PC-9 (cell line): ENCODE data around the gene CLEC16A. TPM values are rescaled to one million over a fixed set of nuclear protein-coding genes. Genes with fewer than 3 reads are reported as not detected.
A peak's percentile ranks its signal among the peaks of the same experiment; 100 is the strongest.

Experiments used
- BruUV-seq: library from RNA; stranded (reverse); fragments of 400-500 nt; replicated peaks from 2 replicates; lab custom pipeline; 2021; lab: Mats Ljungman, UMichigan
- CTCF ChIA-PET: fragments of 300-600 bp; sonication (Branson Sonifier 250); formaldehyde crosslinking; loops from one replicate; lab custom pipeline; 2022; ENCODE audit warnings: antibody characterized with exemption; lab: Charles Lee
- POLR2A ChIA-PET: fragments of 300-600 bp; sonication (Branson Sonifier 250); formaldehyde crosslinking; loops from one replicate; lab custom pipeline; 2022; ENCODE audit warnings: antibody characterized with exemption; ENCODE audit not compliant: unreplicated experiment; lab: Charles Lee
- DNase-seq, 2 experiments: peaks; one replicate each; pipeline versions ENCODE4 v3.0.0 to v3.0.0-alpha.2; 2015 to 2022; ENCODE audit warnings: mixed read lengths in 1 of 2
- H2AFZ ChIP-seq: fragments of 200-600 bp; sonication (generic); 2 replicates; pipeline ENCODE4 v1.8.1; 2017; ENCODE audit warnings: antibody characterized with exemption
- H3F3A ChIP-seq: fragments of 200-600 bp; sonication (generic); 2 replicates; pipeline ENCODE4 v1.8.1; 2017; ENCODE audit warnings: antibody characterized with exemption, mild to moderate bottlenecking, low read depth; ENCODE audit not compliant: insufficient read depth
- H3K27ac ChIP-seq: fragments of 200-600 bp; sonication (generic); 2 replicates; pipeline ENCODE4 v1.6.1; 2016; ENCODE audit warnings: mixed run types
- H3K27me3 ChIP-seq: fragments of 200-600 bp; sonication (generic); 2 replicates; pipeline ENCODE4 v1.6.1; 2016; ENCODE audit warnings: low read depth, mixed run types; ENCODE audit not compliant: insufficient read depth
- H3K36me3 ChIP-seq: fragments of 200-600 bp; sonication (generic); 2 replicates; pipeline ENCODE4 v1.6.1; 2016; ENCODE audit warnings: low read depth, mixed run types
- H3K4me1 ChIP-seq: fragments of 200-600 bp; sonication (generic); replicated peaks from 2 replicates; pipeline ENCODE4 v1.6.1; 2016; ENCODE audit warnings: mixed run types; ENCODE audit not compliant: insufficient read depth
- H3K4me2 ChIP-seq: fragments of 200-600 bp; sonication (generic); 2 replicates; pipeline ENCODE4 v1.6.1; 2017; ENCODE audit warnings: mixed run types
- H3K4me3 ChIP-seq: fragments of 200-600 bp; sonication (generic); 2 replicates; pipeline ENCODE4 v1.6.1; 2016; ENCODE audit warnings: mixed run types
- H3K79me2 ChIP-seq: fragments of 200-600 bp; sonication (generic); 2 replicates; pipeline ENCODE4 v1.6.1; 2017; ENCODE audit warnings: low read depth, mixed run types
- H3K9me2 ChIP-seq: fragments of 200-600 bp; sonication (generic); 2 replicates; pipeline ENCODE4 v1.8.1; 2017; ENCODE audit warnings: mild to moderate bottlenecking; ENCODE audit not compliant: insufficient read depth
- H3K9me3 ChIP-seq: fragments of 200-600 bp; sonication (generic); 2 replicates; pipeline ENCODE4 v1.8.1; 2016; ENCODE audit warnings: low read depth; ENCODE audit not compliant: insufficient read depth
- H4K20me1 ChIP-seq: fragments of 200-600 bp; sonication (generic); 2 replicates; pipeline ENCODE4 v1.8.1; 2017; ENCODE audit not compliant: insufficient read depth
- EZH2 ChIP-seq: fragments of 200-600 bp; sonication (generic); IDR thresholded peaks from 2 replicates; pipeline ENCODE4 v1.8.0; 2017; ENCODE audit warnings: antibody characterized with exemption, low read depth
- intact Hi-C: fragments of 100-400 bp; cut with micrococcal nuclease; formaldehyde crosslinking; loops from one replicate; pipeline ENCODE4 v1.10.0; 2022; ENCODE audit not compliant: unreplicated experiment
- total RNA-seq: library from RNA; stranded (reverse); gene quantifications from 2 replicates; pipeline ENCODE4 v1.2.3, GENCODE V29; 2021
- TF ChIP-seq, protein P1 (sequence below): fragments of 200-600 bp; sonication (generic); conservative IDR thresholded peaks from 2 replicates; pipeline ENCODE4 v1.6.1; 2017; ENCODE audit warnings: mixed run types, antibody characterized with exemption, mild to moderate bottlenecking, moderate library complexity

The CLEC16A gene
- total RNA-seq, 1 experiment from 2014 or later = 34.9 TPM

DNA sequence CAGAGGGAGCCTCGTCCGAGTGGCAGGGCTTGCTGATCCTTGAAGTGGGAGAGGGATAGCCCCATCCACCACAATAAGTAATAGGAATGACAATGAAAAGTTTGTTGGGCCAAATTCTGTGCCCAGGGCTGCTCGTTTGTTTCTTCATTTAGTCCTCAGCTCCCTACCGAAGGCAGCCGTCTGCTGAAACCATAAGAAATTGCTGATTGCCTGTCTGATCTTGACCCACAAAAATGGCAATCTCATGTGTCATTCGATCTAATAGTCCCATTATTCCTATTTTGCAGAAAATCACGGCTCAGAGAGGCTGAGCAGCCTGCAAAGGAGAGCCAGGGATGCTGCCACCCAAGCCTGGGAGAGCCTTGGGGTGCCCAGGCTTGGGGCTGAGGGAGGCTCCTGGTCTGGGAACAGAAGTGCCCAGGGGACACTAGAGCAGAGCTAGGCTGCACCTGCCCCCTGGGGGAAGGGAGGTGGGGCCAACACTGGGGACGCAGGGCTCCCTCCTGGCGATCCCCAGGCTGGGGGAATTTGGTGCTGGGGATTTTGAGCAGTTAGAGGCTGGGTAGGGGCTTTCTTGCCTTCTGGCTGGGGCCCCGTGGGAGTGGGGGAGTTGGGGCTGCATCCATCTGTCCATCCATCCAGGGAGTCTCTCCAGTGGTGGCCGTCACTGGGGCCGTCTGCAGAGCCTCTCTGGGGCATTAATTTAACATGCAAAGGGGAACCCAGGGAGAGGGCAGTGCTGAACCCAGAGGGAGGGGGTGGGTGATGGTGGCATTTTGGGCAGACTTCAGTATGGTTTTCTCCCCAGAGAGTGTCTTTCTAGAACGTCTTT, 258.1 kb downstream of the CLEC16A start:
- H3K79me2 ChIP-seq = no peaks in the 10 kb centered on the region
- peak overlapping the region; percentile 75 for H3K27ac ChIP-seq
- BruUV-seq = TSS peak; percentile 81
- CTCF ChIA-PET = interaction anchor here (0.6 to 0.9 kb wide), 3 partner anchors 11 to 219 kb away, joined by 3 to 4 read pairs (median 3); no protein-coding TSS in a partner anchor
- peak in 1 of 2 experiments; percentile 68 for DNase-seq
- intact Hi-C loops = loop anchor here (1.0 to 5.0 kb wide), 2 partner anchors 70 to 164 kb away; no protein-coding TSS in a partner anchor
- peak overlapping the region; percentile 28; the same call in 1 of the 2 replicates for H3K4me3 ChIP-seq
- H3K36me3 ChIP-seq = no peaks in the 10 kb centered on the region
- POLR2A ChIA-PET = no interaction called here
- no peaks in the 10 kb centered on the region for H3K9me3 ChIP-seq
- H3K4me1 ChIP-seq = peaks cover 37% of the 10 kb centered on the region
- H4K20me1 ChIP-seq = no peaks in the 10 kb centered on the region
- peaks cover 25% of the 10 kb centered on the region for H3F3A ChIP-seq
- peak overlapping the region; percentile 1; the same call in 1 of the 2 replicates for H2AFZ ChIP-seq
- no peaks in the 10 kb centered on the region for H3K27me3 ChIP-seq
- H3K4me2 ChIP-seq = peak overlapping the region; percentile 68
- no peak for TF ChIP-seq EZH2
- TF ChIP-seq, protein P1, sequence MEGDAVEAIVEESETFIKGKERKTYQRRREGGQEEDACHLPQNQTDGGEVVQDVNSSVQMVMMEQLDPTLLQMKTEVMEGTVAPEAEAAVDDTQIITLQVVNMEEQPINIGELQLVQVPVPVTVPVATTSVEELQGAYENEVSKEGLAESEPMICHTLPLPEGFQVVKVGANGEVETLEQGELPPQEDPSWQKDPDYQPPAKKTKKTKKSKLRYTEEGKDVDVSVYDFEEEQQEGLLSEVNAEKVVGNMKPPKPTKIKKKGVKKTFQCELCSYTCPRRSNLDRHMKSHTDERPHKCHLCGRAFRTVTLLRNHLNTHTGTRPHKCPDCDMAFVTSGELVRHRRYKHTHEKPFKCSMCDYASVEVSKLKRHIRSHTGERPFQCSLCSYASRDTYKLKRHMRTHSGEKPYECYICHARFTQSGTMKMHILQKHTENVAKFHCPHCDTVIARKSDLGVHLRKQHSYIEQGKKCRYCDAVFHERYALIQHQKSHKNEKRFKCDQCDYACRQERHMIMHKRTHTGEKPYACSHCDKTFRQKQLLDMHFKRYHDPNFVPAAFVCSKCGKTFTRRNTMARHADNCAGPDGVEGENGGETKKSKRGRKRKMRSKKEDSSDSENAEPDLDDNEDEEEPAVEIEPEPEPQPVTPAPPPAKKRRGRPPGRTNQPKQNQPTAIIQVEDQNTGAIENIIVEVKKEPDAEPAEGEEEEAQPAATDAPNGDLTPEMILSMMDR = no peak
- H3K9me2 ChIP-seq = no peaks in the 10 kb centered on the region

DNA sequence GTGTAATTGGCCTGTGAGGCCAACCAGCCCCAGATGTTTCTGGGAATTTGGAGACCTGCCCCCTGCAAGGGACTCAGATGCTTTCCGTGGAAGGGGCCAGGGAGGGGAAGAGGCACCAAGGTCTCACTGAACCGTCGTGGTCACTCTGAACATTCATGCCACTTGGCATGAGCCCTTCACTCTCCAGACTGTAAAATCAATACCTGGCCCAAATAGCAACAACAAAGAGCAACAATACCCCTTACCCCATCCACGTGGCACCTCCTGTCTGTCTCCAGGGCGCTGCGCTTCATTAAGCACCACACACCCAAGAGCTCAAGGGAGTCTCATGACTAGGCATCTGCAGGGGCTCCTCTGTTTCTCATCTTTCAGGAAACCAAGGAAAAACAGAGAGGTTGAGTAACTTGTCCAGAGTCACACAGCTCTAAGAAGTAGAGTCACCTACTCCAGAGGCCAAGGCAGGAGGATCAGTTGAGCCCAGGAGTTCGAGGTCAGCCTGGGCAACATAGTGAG, 258.8 kb downstream of the CLEC16A start:
- no peaks in the 10 kb centered on the region for H3K79me2 ChIP-seq
- no peak overlapping the region for H3K4me3 ChIP-seq
- no peaks in the 10 kb centered on the region for H3K27me3 ChIP-seq
- peak overlapping the region; percentile 68 for H3K4me2 ChIP-seq
- intact Hi-C loops = loop anchor here (5.0 kb wide), 1 partner anchor 71 kb away; no protein-coding TSS in a partner anchor
- peaks cover 3% of the 10 kb centered on the region; the same call in 1 of the 2 replicates for H3K9me3 ChIP-seq
- peak in 1 of 2 experiments; percentile 38 for DNase-seq
- peaks cover 25% of the 10 kb centered on the region for H3F3A ChIP-seq
- peak overlapping the region; percentile 75; the same call in 1 of the 2 replicates for H3K27ac ChIP-seq
- no peak overlapping the region for H2AFZ ChIP-seq
- H4K20me1 ChIP-seq = no peaks in the 10 kb centered on the region
- H3K4me1 ChIP-seq = peaks cover 37% of the 10 kb centered on the region
- POLR2A ChIA-PET = interaction anchor here (0.7 kb wide), 1 partner anchor 131 kb away, joined by 3 read pairs; no protein-coding TSS in a partner anchor
- H3K9me2 ChIP-seq = no peaks in the 10 kb centered on the region
- BruUV-seq = no TSS peak
- CTCF ChIA-PET = no interaction called here
- H3K36me3 ChIP-seq = no peaks in the 10 kb centered on the region
- TF ChIP-seq EZH2 = no peak
- TF ChIP-seq, protein P1 = no peak

DNA sequence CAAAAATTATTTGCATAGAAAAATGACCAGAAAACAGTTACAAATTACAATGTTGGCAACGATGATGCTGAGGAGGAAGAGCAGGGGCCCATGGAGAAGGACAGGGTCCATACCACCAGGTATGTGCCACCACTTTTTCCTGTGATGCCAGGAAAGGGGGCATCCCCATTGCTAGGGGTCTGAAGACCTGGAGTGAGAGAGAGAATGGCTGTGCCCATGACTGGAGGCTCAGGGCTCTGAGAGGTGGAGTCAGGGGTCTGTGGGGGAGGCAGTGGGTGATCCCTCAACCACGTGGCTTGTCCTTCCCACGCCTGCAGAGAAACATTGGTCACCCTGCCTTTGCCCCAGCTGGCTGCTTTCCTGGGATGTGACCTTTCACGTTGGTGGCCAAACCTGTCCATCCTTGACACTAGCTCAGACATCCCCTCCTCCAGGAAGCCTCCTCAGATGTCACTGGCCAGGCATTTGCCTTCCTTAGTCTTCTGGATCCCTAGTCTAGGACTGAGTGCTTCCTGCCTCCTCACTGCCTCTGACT, 260.2 kb downstream of the CLEC16A start:
- ChIA-PET POLR2A (no interaction called here), CTCF (interaction anchor here (0.5 kb wide), 1 partner anchor 31 kb away, joined by 4 read pairs; no protein-coding TSS in a partner anchor)
- no TSS peak for BruUV-seq
- H3K4me3 ChIP-seq = no peak overlapping the region
- H3K4me2 ChIP-seq = no peak overlapping the region
- TF ChIP-seq, protein P1 = no peak
- no peak for TF ChIP-seq EZH2
- no peak overlapping the region for H3K27ac ChIP-seq
- H3K9me3 ChIP-seq = peaks cover 3% of the 10 kb centered on the region; the same call in 1 of the 2 replicates
- intact Hi-C loops = loop anchor here (5.0 kb wide), 1 partner anchor 72 kb away; no protein-coding TSS in a partner anchor
- H3K9me2 ChIP-seq = no peaks in the 10 kb centered on the region
- H4K20me1 ChIP-seq = no peaks in the 10 kb centered on the region
- no peaks in the 10 kb centered on the region for H3K79me2 ChIP-seq
- H3K4me1 ChIP-seq = peaks cover 32% of the 10 kb centered on the region
- H3K27me3 ChIP-seq = no peaks in the 10 kb centered on the region
- no peak overlapping the region for H2AFZ ChIP-seq
- no peaks in the 10 kb centered on the region for H3K36me3 ChIP-seq
- H3F3A ChIP-seq = peaks cover 25% of the 10 kb centered on the region
- DNase-seq = no peak
